Osteoblast (primary cell): ENCODE data around the gene GDA. TPM values are rescaled to one million over a fixed set of nuclear protein-coding genes. Genes with fewer than 3 reads are reported as not detected.

Experiments
- DNase-seq: peaks from one replicate; pipeline ENCODE4 v3.0.0; 2011; ENCODE audit warnings: low spot score, mixed read lengths; ENCODE audit not compliant: insufficient read length; ENCODE audit errors: missing footprints
- H2AFZ ChIP-seq: 2 replicates; pipeline ENCODE4 v1.6.0; 2011; ENCODE audit warnings: mild to moderate bottlenecking, low read length
- H3K27ac ChIP-seq: 2 replicates; pipeline ENCODE4 v1.5.1; 2011; ENCODE audit warnings: mild to moderate bottlenecking, low read depth, low read length, moderate library complexity
- H3K27me3 ChIP-seq: 2 replicates; pipeline ENCODE4 v1.6.0; 2012; ENCODE audit warnings: mild to moderate bottlenecking, control low read depth, inconsistent platforms, low read length, moderate library complexity; ENCODE audit not compliant: insufficient read depth
- H3K36me3 ChIP-seq: 2 replicates; pipeline ENCODE4 v1.5.1; 2011; ENCODE audit warnings: mild to moderate bottlenecking, low read length, control low read depth, moderate library complexity; ENCODE audit not compliant: insufficient read depth
- H3K4me1 ChIP-seq: 2 replicates; pipeline ENCODE4 v1.5.1; 2011; ENCODE audit warnings: mild to moderate bottlenecking, low read length, control low read depth, moderate library complexity; ENCODE audit not compliant: insufficient read depth
- H3K4me2 ChIP-seq: 2 replicates; pipeline ENCODE4 v1.6.0; 2011; ENCODE audit warnings: mild to moderate bottlenecking, low read length; ENCODE audit not compliant: insufficient read depth
- H3K4me3 ChIP-seq: fragments of 200-600 bp; sonication (generic); 3 replicates; pipeline ENCODE4 v1.5.1; 2012; ENCODE audit warnings: mild to moderate bottlenecking, low read length, inconsistent platforms; ENCODE audit not compliant: insufficient read depth
- H3K79me2 ChIP-seq: 2 replicates; pipeline ENCODE4 v1.6.0; 2012; ENCODE audit warnings: mild to moderate bottlenecking, low read length, control low read depth, inconsistent platforms; ENCODE audit not compliant: insufficient read depth
- H3K9me3 ChIP-seq: 2 replicates; pipeline ENCODE4 v1.5.1; 2011; ENCODE audit warnings: low read depth, low read length, control low read depth
- H4K20me1 ChIP-seq: 2 replicates; pipeline ENCODE4 v1.6.0; 2012; ENCODE audit warnings: mild to moderate bottlenecking, low read length, control low read depth; ENCODE audit not compliant: insufficient read depth
- CTCF ChIP-seq: IDR thresholded peaks from 2 replicates; pipeline ENCODE4 v1.5.1; 2011; ENCODE audit warnings: mild to moderate bottlenecking, low read depth, low read length, moderate library complexity; ENCODE audit errors: extremely low read depth
- total RNA-seq: library from RNA; depleted of rRNA; stranded (reverse); fragments of >200 nt; gene quantifications from 2 replicates; pipeline ENCODE4 v1.2.3, GENCODE V29; 2012

The GDA gene
- total RNA-seq, 1 donor, result not detected

- no peak for DNase-seq
- H2AFZ ChIP-seq, result no peak overlapping the region
These were observed 887 bp downstream of the GDA start for GRCh38 chr9:72150127-72150526.

GRCh38 chr9:72150661-72151060 is 1.4 kb downstream of the GDA start:
- Histone ChIP-seq H3K36me3 (no peaks in the 10 kb centered on the region), H3K9me3 (no peaks in the 10 kb centered on the region), H3K27ac (no peak overlapping the region), H3K79me2 (no peaks in the 10 kb centered on the region), H2AFZ (no peak overlapping the region), H3K4me3 (no peak overlapping the region), H3K4me2 (no peak overlapping the region), H3K4me1 (no peaks in the 10 kb centered on the region), H4K20me1 (no peaks in the 10 kb centered on the region), H3K27me3 (peaks cover 12% of the 10 kb centered on the region)
- no peak for DNase-seq
- TF ChIP-seq CTCF, result no peak

More at GRCh38 chr9:72150127-72150526, 887 bp downstream of the GDA start:
- H3K36me3 ChIP-seq, result no peaks in the 10 kb centered on the region
- peaks cover 12% of the 10 kb centered on the region for H3K27me3 ChIP-seq
- no peaks in the 10 kb centered on the region for H3K79me2 ChIP-seq
- TF ChIP-seq CTCF, result no peak
- no peak overlapping the region for H3K4me3 ChIP-seq
- no peak overlapping the region for H3K27ac ChIP-seq
- H3K4me1 ChIP-seq, result no peaks in the 10 kb centered on the region
- no peaks in the 10 kb centered on the region for H3K9me3 ChIP-seq
- H3K4me2 ChIP-seq, result no peak overlapping the region
- no peaks in the 10 kb centered on the region for H4K20me1 ChIP-seq

- no peak overlapping the region for H3K4me3 ChIP-seq
- no peak overlapping the region for H2AFZ ChIP-seq
- no peaks in the 10 kb centered on the region for H3K9me3 ChIP-seq
- no peaks in the 10 kb centered on the region for H3K4me1 ChIP-seq
- no peak for DNase-seq
- no peak overlapping the region for H3K4me2 ChIP-seq
- H3K36me3 ChIP-seq, result no peaks in the 10 kb centered on the region
- no peak for TF ChIP-seq CTCF
- no peak overlapping the region for H3K27ac ChIP-seq
- no peaks in the 10 kb centered on the region for H4K20me1 ChIP-seq
- no peaks in the 10 kb centered on the region for H3K79me2 ChIP-seq
- H3K27me3 ChIP-seq, result peaks cover 12% of the 10 kb centered on the region
These were observed 1.9 kb downstream of the GDA start for GRCh38 chr9:72151104-72151503.

GRCh38 chr9:72154468-72155285 is 5.4 kb downstream of the GDA start:
- no peaks in the 10 kb centered on the region for H3K79me2 ChIP-seq

More at GRCh38 chr9:72154468-72155285, 5.4 kb downstream of the GDA start:
- H4K20me1 ChIP-seq, result no peaks in the 10 kb centered on the region
- H3K4me2 ChIP-seq, result no peak overlapping the region
- H3K27me3 ChIP-seq, result peaks cover 6% of the 10 kb centered on the region
- no peak overlapping the region for H3K4me3 ChIP-seq
- H3K36me3 ChIP-seq, result no peaks in the 10 kb centered on the region
- H3K27ac ChIP-seq, result no peak overlapping the region
- H3K4me1 ChIP-seq, result no peaks in the 10 kb centered on the region
- TF ChIP-seq CTCF, result no peak
- H3K9me3 ChIP-seq, result no peaks in the 10 kb centered on the region
- DNase-seq, result no peak
- no peak overlapping the region for H2AFZ ChIP-seq
